HG03196 (cell line): ENCODE measurements around the gene OR10A2.
"Not testable (repeated sequence)": the region's sequence is repeated elsewhere in the genome, so short reads cannot be mapped to it uniquely, and the experiment has no call there.

Source experiments
- ATAC-seq: cut with Tn5 transposase; IDR thresholded peaks from one replicate; pipeline ENCODE4 v1.9.1; 2021; ENCODE audit not compliant: unreplicated experiment

Gene OR10A2

GRCh38 chr11:6862961-6863360, at the start of gene OR10A2:
OR10A2 (plus strand) TSS chr11:6863057; CDS start chr11:6869755, 6,698 bp downstream.
- ATAC-seq = no peak

GRCh38 chr11:6813656-6814055, 49.2 kb upstream of the OR10A2 start:
- ATAC-seq = no peak

DNA sequence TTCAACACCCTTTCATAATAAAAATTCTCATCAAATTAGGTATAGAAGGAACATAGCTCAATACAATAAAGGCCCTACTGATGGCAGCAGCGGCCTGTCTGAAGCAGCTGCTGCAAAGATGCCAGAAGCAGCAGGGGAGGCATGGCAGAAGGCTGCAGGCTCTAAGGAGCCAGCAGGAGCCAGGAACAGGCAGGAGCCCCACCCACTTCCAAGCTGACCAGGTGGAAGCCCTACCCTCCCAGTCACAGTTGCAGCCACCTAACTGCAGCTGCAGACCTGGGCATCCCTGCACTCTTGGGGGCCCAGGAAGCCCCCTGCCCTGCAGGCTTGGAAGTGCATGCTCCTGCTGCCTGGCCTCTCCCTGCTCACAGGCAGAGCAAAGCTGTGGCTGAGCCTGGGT, 45.2 kb upstream of the OR10A2 start:
- ATAC-seq = no peak

DNA sequence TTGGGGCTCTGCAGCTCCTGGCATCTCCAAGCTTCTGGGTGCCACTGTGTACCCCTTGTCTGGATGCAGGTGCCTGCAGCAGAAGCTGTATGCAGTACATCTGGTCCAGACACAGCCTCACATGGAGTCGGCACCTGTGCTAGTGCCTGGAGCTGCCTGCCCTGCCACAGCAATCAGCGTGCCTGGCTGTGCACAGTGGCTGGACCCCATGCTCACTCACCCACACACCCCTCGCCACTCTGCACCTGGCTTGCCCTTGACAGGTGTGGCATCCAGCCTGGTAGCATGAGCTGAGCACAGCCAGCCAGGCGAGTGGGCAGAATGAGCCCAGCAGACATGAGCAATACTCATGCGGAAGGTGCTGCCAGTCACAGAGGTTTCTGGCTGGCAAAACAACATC, 43.9 kb upstream of the OR10A2 start:
- ATAC-seq = no peak

GRCh38 chr11:6824136-6824823, 38.6 kb upstream of the OR10A2 start:
- ATAC-seq = no peak

DNA sequence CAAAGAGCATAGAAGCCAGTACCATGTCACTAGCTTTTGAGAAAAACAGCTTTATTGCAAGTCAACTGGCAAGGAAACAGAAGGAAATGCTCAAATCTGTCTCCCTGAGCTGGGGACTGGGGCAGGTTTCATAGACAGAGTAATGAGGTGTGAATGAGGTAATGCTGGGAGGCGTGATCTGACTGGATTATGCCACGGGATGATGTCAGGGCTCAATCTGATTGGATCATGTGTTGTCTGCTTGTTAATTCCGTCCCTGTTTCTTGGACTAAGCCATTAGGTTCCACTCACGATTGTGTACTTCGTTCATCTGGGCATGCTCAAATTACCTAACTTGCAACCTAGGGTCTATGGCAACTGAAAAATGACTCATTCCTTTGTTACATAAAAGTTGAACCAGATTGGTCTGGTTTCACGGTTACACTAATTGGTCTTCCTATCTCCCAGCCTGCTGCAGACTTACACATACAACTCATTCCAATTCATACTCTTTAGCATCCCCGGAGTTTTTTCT, 37.6 kb upstream of the OR10A2 start:
- no peak for ATAC-seq

DNA sequence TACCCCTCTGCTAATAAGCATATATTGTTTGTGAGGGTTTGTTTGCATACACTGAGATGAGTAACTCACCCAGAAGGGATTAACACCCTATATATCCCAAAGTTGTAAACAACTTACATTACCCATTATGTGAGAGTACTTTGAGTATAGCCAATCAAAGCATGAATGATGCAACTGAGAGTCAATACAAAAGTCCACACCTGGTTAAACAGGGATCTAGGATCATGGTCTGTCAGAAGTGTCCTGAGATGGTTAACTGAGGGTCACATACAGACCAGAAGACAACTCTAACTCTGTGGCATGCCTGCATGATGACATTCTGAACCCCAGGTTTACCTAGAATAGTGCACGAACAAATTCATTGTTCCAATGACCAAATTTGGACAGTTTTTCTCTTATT, 34.8 kb upstream of the OR10A2 start:
- ATAC-seq = no peak

GRCh38 chr11:6833356-6833755, 29.5 kb upstream of the OR10A2 start:
- ATAC-seq = no peak

DNA sequence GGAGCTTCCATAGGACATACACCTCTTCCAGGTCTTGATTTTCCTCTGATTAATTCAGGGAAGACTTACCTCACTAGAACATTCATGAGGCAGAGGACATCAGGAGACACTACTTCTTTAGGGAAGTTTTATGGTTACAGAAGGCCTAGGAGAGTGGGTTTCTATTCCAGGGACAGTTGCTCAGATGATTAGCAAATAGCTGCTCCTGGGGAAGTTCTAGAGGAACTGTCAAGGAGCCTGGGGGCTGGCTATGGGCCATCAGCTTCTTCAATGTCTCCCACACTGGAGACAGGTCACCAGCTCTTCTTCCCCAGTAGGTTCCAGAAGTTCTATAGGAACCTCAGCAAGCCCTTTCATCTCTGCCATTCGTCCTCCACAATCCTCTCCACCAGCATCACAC, 28.8 kb upstream of the OR10A2 start:
- ATAC-seq = no peak

DNA sequence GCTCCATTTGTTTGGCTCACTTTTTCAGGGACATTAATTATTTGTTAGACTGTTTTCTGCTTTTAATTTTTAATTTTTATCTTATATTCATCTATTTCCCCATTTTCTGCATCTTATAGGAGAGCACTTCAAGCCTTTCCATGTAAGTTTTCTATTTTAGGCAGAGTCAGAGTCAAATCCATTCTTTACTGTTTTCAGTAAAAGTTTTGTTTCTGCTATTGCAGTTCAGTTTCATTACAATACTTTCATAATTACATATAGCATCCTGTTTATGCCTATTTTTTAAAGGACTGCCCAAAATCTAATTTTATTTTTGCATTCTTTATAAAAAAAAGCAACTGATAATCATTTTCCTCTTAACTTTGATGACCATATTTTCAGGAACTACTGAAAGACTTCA, 21.2 kb upstream of the OR10A2 start:
- no peak for ATAC-seq

GRCh38 chr11:6843670-6844069, 19.2 kb upstream of the OR10A2 start:
- ATAC-seq = no peak

GRCh38 chr11:6844356-6844755, 18.5 kb upstream of the OR10A2 start:
- no peak for ATAC-seq

GRCh38 chr11:6845383-6845782, 17.5 kb upstream of the OR10A2 start, which contains the start of gene OR10A5:
OR10A5 (plus strand) TSS chr11:6845683; CDS start chr11:6845683, 0 bp downstream.
- no peak for ATAC-seq

DNA sequence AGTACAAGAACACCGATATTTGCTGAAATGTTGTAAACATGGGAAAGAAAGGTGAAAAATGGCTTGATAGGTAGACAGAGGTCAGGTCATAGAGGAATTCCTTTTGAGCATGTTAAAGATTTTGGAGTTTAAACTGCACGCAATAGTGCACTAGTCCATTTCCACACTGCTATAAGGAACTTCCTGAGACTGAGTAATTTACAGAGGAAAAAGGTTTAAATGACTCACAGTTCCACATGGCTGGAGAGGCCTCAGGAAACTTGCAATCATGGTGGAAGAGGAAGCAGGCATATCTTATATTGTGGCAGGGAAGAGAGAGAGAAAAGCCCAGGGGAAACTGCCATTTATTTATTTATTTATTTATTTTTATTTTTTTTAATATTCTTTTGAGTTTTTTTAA, 12.3 kb upstream of the OR10A2 start:
- no peak for ATAC-seq

GRCh38 chr11:6854801-6855200, 8.1 kb upstream of the OR10A2 start:
- ATAC-seq = not testable (repeated sequence)

- no peak for ATAC-seq
Measured at GRCh38 chr11:6855971-6856541, 6.8 kb upstream of the OR10A2 start.

GRCh38 chr11:6856871-6857270, 6.0 kb upstream of the OR10A2 start:
- ATAC-seq = peak; percentile 77

DNA sequence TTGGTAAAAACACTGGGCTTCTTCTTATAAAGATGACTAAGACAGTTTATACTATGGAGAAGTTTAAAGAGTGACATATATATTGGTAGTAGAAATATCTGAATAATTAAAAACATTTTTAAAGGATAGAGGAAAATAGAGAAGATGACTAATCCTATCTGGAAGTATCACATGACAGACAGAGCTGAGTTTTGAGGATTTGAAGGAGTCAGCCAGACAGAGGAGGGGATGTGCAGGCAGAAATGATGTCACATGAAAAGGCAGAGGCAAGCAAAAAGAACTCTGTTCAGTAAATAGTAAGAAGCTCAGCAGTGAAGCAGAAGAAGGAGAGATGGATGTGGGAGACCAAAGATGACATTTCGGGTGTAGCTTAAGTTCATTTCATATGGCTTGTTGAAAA, 1.6 kb downstream of the OR10A2 start:
- ATAC-seq = no peak

DNA sequence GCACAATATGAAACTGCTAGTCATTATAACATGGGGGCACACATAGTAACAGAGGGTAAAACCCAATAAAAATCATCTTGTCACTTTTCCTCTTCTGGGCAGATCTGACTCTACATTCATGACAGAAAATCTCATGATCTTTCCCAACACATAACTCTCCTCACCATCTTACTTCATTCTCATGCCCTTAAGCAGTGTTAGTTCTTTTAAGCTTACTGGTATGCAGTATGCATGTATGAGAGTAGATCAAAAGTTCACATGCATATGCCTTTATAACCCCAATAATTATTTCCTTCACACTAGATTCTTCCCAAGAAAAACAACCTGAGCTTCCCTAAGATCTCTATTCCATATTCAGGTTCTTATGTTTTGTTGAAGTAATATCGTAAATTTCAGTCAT, 8.4 kb downstream of the OR10A2 start:
- no peak for ATAC-seq

- ATAC-seq = no peak
Measured at GRCh38 chr11:6875761-6876160, 12.9 kb downstream of the OR10A2 start.

DNA sequence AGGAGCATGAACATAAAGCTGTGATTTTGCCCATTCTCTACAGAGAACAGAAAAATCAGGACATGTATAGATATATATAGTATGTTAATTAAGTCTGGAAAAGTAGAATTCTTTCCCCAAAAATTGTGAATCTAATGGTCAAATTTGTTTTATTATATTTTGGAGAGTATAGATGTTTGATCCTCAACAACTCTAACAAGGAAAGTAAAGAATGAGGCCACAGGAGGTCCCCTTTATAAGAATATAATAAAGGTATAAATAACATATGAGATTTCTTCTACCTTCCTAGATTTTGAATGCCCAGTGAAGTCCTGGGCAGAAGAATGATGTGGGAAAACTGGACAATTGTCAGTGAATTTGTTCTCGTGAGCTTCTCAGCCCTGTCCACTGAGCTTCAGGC, 13.5 kb downstream of the OR10A2 start, which contains the start of gene OR10A4:
TSS of gene OR10A4 (plus strand) at position 301 of the 400 bp plus-strand sequence. CDS start at position 324, 23 bp downstream.
- ATAC-seq = no peak

DNA sequence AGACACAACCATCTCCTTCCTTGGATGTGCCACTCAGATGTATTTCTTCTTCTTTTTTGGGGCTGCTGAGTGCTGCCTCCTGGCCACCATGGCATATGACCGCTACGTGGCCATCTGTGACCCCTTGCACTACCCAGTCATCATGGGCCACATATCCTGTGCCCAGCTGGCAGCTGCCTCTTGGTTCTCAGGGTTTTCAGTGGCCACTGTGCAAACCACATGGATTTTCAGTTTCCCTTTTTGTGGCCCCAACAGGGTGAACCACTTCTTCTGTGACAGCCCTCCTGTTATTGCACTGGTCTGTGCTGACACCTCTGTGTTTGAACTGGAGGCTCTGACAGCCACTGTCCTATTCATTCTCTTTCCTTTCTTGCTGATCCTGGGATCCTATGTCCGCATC, 14.1 kb downstream of the OR10A2 start:
- no peak for ATAC-seq

- no peak for ATAC-seq
Measured at GRCh38 chr11:6882751-6883150, 19.9 kb downstream of the OR10A2 start.
